ENCODE results near the gene TMEM205. TPM values are rescaled to one million over a fixed set of nuclear protein-coding genes. Genes with fewer than 3 reads are reported as not detected.

Gene TMEM205
- total RNA-seq, 1 experiment from 2014 or later = 82.0 TPM

- Mint-ChIP-seq H3K27me3 (ENCODE audit: unreplicated experiment) (peaks cover 24% of the 10 kb centered on the region), H3K27ac (ENCODE audit: unreplicated experiment) (no peak overlapping the region), H3K36me3 (ENCODE audit: insufficient read depth, unreplicated experiment) (peaks cover 11% of the 10 kb centered on the region), H3K9me3 (ENCODE audit: low read depth, unreplicated experiment) (no peaks in the 10 kb centered on the region), H3K4me1 (ENCODE audit: low read depth, unreplicated experiment) (no peaks in the 10 kb centered on the region), H3K4me3 (ENCODE audit: low read depth, unreplicated experiment) (no peak overlapping the region)
- intact Hi-C loops (cut with micrococcal nuclease; ENCODE audit: unreplicated experiment) = no loop called here
- no peak for DNase-seq
- no peak for TF ChIP-seq CTCF (IDR thresholded peaks at IDR 0.05; ENCODE audit: unreplicated experiment)
- BruUV-seq (replicated peaks) = no TSS peak
- CTCF ChIA-PET = interaction anchor here (0.6 kb wide), 1 partner anchor 19 kb away, joined by 3 read pairs; no protein-coding TSS in a partner anchor
Observed at GRCh38 chr19:11361771-11362731, 16.0 kb upstream of the TMEM205 start.

GRCh38 chr19:11361037-11361770 is 15.1 kb upstream of the TMEM205 start:
- DNase-seq = no peak
- CTCF ChIA-PET = interaction anchor here (0.6 kb wide), 1 partner anchor 20 kb away, joined by 3 read pairs; no protein-coding TSS in a partner anchor
- no peak for TF ChIP-seq CTCF (IDR thresholded peaks at IDR 0.05; ENCODE audit: unreplicated experiment)

GRCh38 chr19:11359421-11359820 is 13.4 kb upstream of the TMEM205 start:
- CTCF ChIA-PET = no interaction called here
- Mint-ChIP-seq H3K36me3 (ENCODE audit: insufficient read depth, unreplicated experiment) (peaks cover 25% of the 10 kb centered on the region), H3K27me3 (ENCODE audit: unreplicated experiment) (peaks cover 37% of the 10 kb centered on the region), H3K9me3 (ENCODE audit: low read depth, unreplicated experiment) (no peaks in the 10 kb centered on the region), H3K27ac (ENCODE audit: unreplicated experiment) (no peak overlapping the region), H3K4me3 (ENCODE audit: low read depth, unreplicated experiment) (no peak overlapping the region), H3K4me1 (ENCODE audit: low read depth, unreplicated experiment) (peaks cover 8% of the 10 kb centered on the region)
- no TSS peak for BruUV-seq (replicated peaks)
- intact Hi-C loops (cut with micrococcal nuclease; ENCODE audit: unreplicated experiment) = no loop called here
- no peak for DNase-seq
- no peak for TF ChIP-seq CTCF (IDR thresholded peaks at IDR 0.05; ENCODE audit: unreplicated experiment)

More at GRCh38 chr19:11361037-11361770, 15.1 kb upstream of the TMEM205 start:
- H3K27me3 Mint-ChIP-seq (ENCODE audit: unreplicated experiment) = peaks cover 27% of the 10 kb centered on the region
- peaks cover 11% of the 10 kb centered on the region for H3K36me3 Mint-ChIP-seq (ENCODE audit: insufficient read depth, unreplicated experiment)
- no peak overlapping the region for H3K27ac Mint-ChIP-seq (ENCODE audit: unreplicated experiment)
- no peaks in the 10 kb centered on the region for H3K9me3 Mint-ChIP-seq (ENCODE audit: low read depth, unreplicated experiment)
- BruUV-seq (replicated peaks) = no TSS peak
- H3K4me1 Mint-ChIP-seq (ENCODE audit: low read depth, unreplicated experiment) = peaks cover 1% of the 10 kb centered on the region
- H3K4me3 Mint-ChIP-seq (ENCODE audit: low read depth, unreplicated experiment) = no peak overlapping the region
- intact Hi-C loops (cut with micrococcal nuclease; ENCODE audit: unreplicated experiment) = no loop called here

- Mint-ChIP-seq H3K4me3 (ENCODE audit: low read depth, unreplicated experiment) (peak overlapping the region; percentile 62), H3K36me3 (ENCODE audit: insufficient read depth, unreplicated experiment) (peaks cover 27% of the 10 kb centered on the region), H3K27me3 (ENCODE audit: unreplicated experiment) (peaks cover 37% of the 10 kb centered on the region), H3K27ac (ENCODE audit: unreplicated experiment) (no peak overlapping the region), H3K9me3 (ENCODE audit: low read depth, unreplicated experiment) (no peaks in the 10 kb centered on the region), H3K4me1 (ENCODE audit: low read depth, unreplicated experiment) (peaks cover 8% of the 10 kb centered on the region)
- no peak for TF ChIP-seq CTCF (IDR thresholded peaks at IDR 0.05; ENCODE audit: unreplicated experiment)
- intact Hi-C loops (cut with micrococcal nuclease; ENCODE audit: unreplicated experiment) = no loop called here
- CTCF ChIA-PET = no interaction called here
- no TSS peak for BruUV-seq (replicated peaks)
- DNase-seq = no peak
Observed at GRCh38 chr19:11356676-11357550, 10.8 kb upstream of the TMEM205 start.

Measured in Calu3 (cell line).